Fibroblast of lung (primary cell): ENCODE data around the gene BARHL2. TPM values are rescaled to one million over a fixed set of nuclear protein-coding genes. Genes with fewer than 3 reads are reported as not detected.

Source experiments
- DNase-seq, 2 donors: peaks; one replicate each; pipeline versions ENCODE4 v3.0.0 to v3.0.0-alpha.2; 2010; ENCODE audit warnings: low read depth in 2 of 2
- H2AFZ ChIP-seq: 2 replicates; pipeline ENCODE4 v1.5.1; 2012; ENCODE audit warnings: low read length, control low read depth, inconsistent platforms
- H3K27ac ChIP-seq: 2 replicates; pipeline ENCODE4 v1.5.1; 2011; ENCODE audit warnings: low read length, control low read depth; ENCODE audit not compliant: insufficient read depth
- H3K27me3 ChIP-seq: 2 replicates; pipeline ENCODE4 v1.5.1; 2011; ENCODE audit warnings: mild to moderate bottlenecking, low read length; ENCODE audit not compliant: control insufficient read depth, insufficient read depth
- H3K36me3 ChIP-seq: 2 replicates; pipeline ENCODE4 v1.5.1; 2011; ENCODE audit warnings: low read length; ENCODE audit not compliant: control insufficient read depth, insufficient read depth
- H3K4me1 ChIP-seq: 2 replicates; pipeline ENCODE4 v1.5.1; 2011; ENCODE audit warnings: low read length; ENCODE audit not compliant: control insufficient read depth, insufficient read depth; ENCODE audit errors: extremely low read depth
- H3K4me2 ChIP-seq: 2 replicates; pipeline ENCODE4 v1.5.1; 2011; ENCODE audit warnings: low read length, control low read depth; ENCODE audit not compliant: insufficient read depth; ENCODE audit errors: extremely low read depth
- H3K4me3 ChIP-seq, 4 experiments: fragments of 200-600 bp in 1 of 4; sonication (generic) in 1 of 4; replicated peaks in 1 of 4; 2 replicates each; pipeline ENCODE4 v1.5.1; 2011 to 2016; ENCODE audit warnings: low read length in 4 of 4, low read depth in 3 of 4, mild to moderate bottlenecking in 3 of 4, control low read depth in 2 of 4, inconsistent platforms in 1 of 4, mixed read lengths in 1 of 4; ENCODE audit not compliant: insufficient read depth in 1 of 4; ENCODE audit errors: control extremely low read depth in 1 of 4
- H3K79me2 ChIP-seq: 2 replicates; pipeline ENCODE4 v1.5.1; 2012; ENCODE audit warnings: mild to moderate bottlenecking, low read length, inconsistent platforms; ENCODE audit not compliant: control insufficient read depth, insufficient read depth
- H3K9ac ChIP-seq: 2 replicates; pipeline ENCODE4 v1.5.1; 2011; ENCODE audit warnings: mild to moderate bottlenecking, low read length, control low read depth; ENCODE audit not compliant: insufficient read depth
- H3K9me3 ChIP-seq: 2 replicates; pipeline ENCODE4 v1.5.1; 2012; ENCODE audit warnings: low read depth, low read length; ENCODE audit not compliant: control insufficient read depth, insufficient read depth
- H4K20me1 ChIP-seq: 2 replicates; pipeline ENCODE4 v1.5.1; 2011; ENCODE audit warnings: low read length; ENCODE audit not compliant: control insufficient read depth, insufficient read depth; ENCODE audit errors: extremely low read depth
- CTCF ChIP-seq, 2 donors: IDR thresholded peaks in 1 of 2; conservative IDR thresholded peaks in 1 of 2; 1 replicate in 1 of 2; 2 replicates in 1 of 2; pipeline ENCODE4 v1.5.1; 2011 to 2012; ENCODE audit warnings: low read length in 2 of 2, control low read depth in 1 of 2, inconsistent platforms in 1 of 2, low read depth in 1 of 2, mild to moderate bottlenecking in 1 of 2
- EZH2 ChIP-seq: IDR thresholded peaks from 2 replicates; pipeline ENCODE4 v1.5.1; 2012; ENCODE audit warnings: low read length, control low read depth, mild to moderate bottlenecking; ENCODE audit errors: missing control alignments
- polyA plus RNA-seq, 2 donors: library from polyadenylated mRNA; depleted of rRNA in 1 of 2; stranded (reverse) in 1 of 2; unstranded in 1 of 2; fragments of >200 nt; gene quantifications; 2 replicates each; pipeline ENCODE4 v1.2.1, GENCODE V29; 2011 to 2012; ENCODE audit warnings: missing spikeins in 1 of 2
- total RNA-seq: library from RNA; depleted of rRNA; stranded (reverse); fragments of >200 nt; gene quantifications from 2 replicates; pipeline ENCODE4 v1.2.1, GENCODE V29; 2014

Gene BARHL2
- total and polyA plus RNA-seq, 2 donors (not counting 1 experiment from before 2014, with no cell fraction given): not detected

GRCh38 chr1:90717665-90718410 lies 736 bp upstream of the BARHL2 start:
- H3K9me3 ChIP-seq: no peaks in the 10 kb centered on the region
- peak in 1 of 2 donors; percentile 19 for DNase-seq
- H3K9ac ChIP-seq: no peak overlapping the region
- no peak overlapping the region for H2AFZ ChIP-seq
- no peaks in the 10 kb centered on the region for H4K20me1 ChIP-seq
- no peaks in the 10 kb centered on the region for H3K79me2 ChIP-seq
- H3K4me2 ChIP-seq: peak overlapping the region; percentile 37
- no peaks in the 10 kb centered on the region for H3K4me1 ChIP-seq
- peaks cover 74% of the 10 kb centered on the region for H3K27me3 ChIP-seq
- H3K36me3 ChIP-seq: no peaks in the 10 kb centered on the region
- peak; percentile 89 for TF ChIP-seq EZH2
- TF ChIP-seq CTCF (conservative IDR thresholded peaks at IDR 0.05 in 1 of 2, IDR thresholded peaks at IDR 0.05 in 1 of 2; ENCODE audit: low read depth in 1 of 2, low read length in 2 of 2): no peak
- H3K27ac ChIP-seq: no peak overlapping the region
- H3K4me3 ChIP-seq: peak overlapping the region in 1 of 4 experiments; percentile 35

- H3K4me3 ChIP-seq: no peak overlapping the region
- H3K27ac ChIP-seq: no peak overlapping the region
- no peak overlapping the region for H3K4me2 ChIP-seq
- no peak for DNase-seq
- peaks cover 74% of the 10 kb centered on the region for H3K27me3 ChIP-seq
- no peak overlapping the region for H2AFZ ChIP-seq
- H3K4me1 ChIP-seq: no peaks in the 10 kb centered on the region
- H3K79me2 ChIP-seq: no peaks in the 10 kb centered on the region
- H3K36me3 ChIP-seq: no peaks in the 10 kb centered on the region
- no peak for TF ChIP-seq CTCF (conservative IDR thresholded peaks at IDR 0.05 in 1 of 2, IDR thresholded peaks at IDR 0.05 in 1 of 2; ENCODE audit: low read depth in 1 of 2, low read length in 2 of 2)
- peak; percentile 5 for TF ChIP-seq EZH2
- H4K20me1 ChIP-seq: no peaks in the 10 kb centered on the region
- no peak overlapping the region for H3K9ac ChIP-seq
- no peaks in the 10 kb centered on the region for H3K9me3 ChIP-seq
Measured at GRCh38 chr1:90717356-90717664, 208 bp upstream of the BARHL2 start.

GRCh38 chr1:90716243-90716551 lies 905 bp downstream of the BARHL2 start:
- Histone ChIP-seq H3K9ac (no peak overlapping the region), H3K4me3 (no peak overlapping the region), H3K4me1 (no peaks in the 10 kb centered on the region), H3K4me2 (no peak overlapping the region), H4K20me1 (no peaks in the 10 kb centered on the region), H3K36me3 (no peaks in the 10 kb centered on the region), H2AFZ (no peak overlapping the region), H3K9me3 (no peaks in the 10 kb centered on the region), H3K27me3 (peaks cover 76% of the 10 kb centered on the region), H3K79me2 (no peaks in the 10 kb centered on the region), H3K27ac (no peak overlapping the region)
- no peak for DNase-seq
- no peak for TF ChIP-seq CTCF (conservative IDR thresholded peaks at IDR 0.05 in 1 of 2, IDR thresholded peaks at IDR 0.05 in 1 of 2; ENCODE audit: low read depth in 1 of 2, low read length in 2 of 2)
- TF ChIP-seq EZH2: no peak
